Pulmonary artery endothelial cell (primary cell): ENCODE data around the gene VWA3A. TPM values are rescaled to one million over a fixed set of nuclear protein-coding genes. Genes with fewer than 3 reads are reported as not detected.
"Not testable (repeated sequence)": the region's sequence is repeated elsewhere in the genome, so short reads cannot be mapped to it uniquely, and the experiment has no call there.

ENCODE experiments used
- DNase-seq: peaks from one replicate; pipeline ENCODE4 v3.0.0-alpha.2; 2011; ENCODE audit warnings: low read depth, low spot score
- total RNA-seq: library from RNA; depleted of rRNA; stranded (reverse); fragments of >200 nt; gene quantifications from 2 replicates; pipeline ENCODE4 v1.2.3, GENCODE V29; 2014

VWA3A gene
- total RNA-seq, 1 donor from 2014 or later, result not detected

- not testable (repeated sequence) for DNase-seq
These were observed 36.2 kb downstream of the VWA3A start for GRCh38 chr16:22128537-22128936.

- no peak for DNase-seq
These were observed 38.2 kb downstream of the VWA3A start for GRCh38 chr16:22130528-22130927.

GRCh38 chr16:22132801-22133200 is 40.5 kb downstream of the VWA3A start:
- no peak for DNase-seq

- no peak for DNase-seq
These were observed 46.1 kb downstream of the VWA3A start for GRCh38 chr16:22138482-22138881.

- no peak for DNase-seq
These were observed 46.7 kb downstream of the VWA3A start for GRCh38 chr16:22139008-22139407.

GRCh38 chr16:22139732-22140131 is 47.4 kb downstream of the VWA3A start:
- DNase-seq, result no peak

GRCh38 chr16:22141767-22142166 is 49.4 kb downstream of the VWA3A start:
- DNase-seq, result no peak

- DNase-seq, result no peak
These were observed 52.2 kb downstream of the VWA3A start for GRCh38 chr16:22144520-22144919.

- no peak for DNase-seq
These were observed 55.5 kb downstream of the VWA3A start for GRCh38 chr16:22147853-22148252.

GRCh38 chr16:22151246-22151998 is 59.1 kb downstream of the VWA3A start:
- DNase-seq, result no peak

- no peak for DNase-seq
These were observed 60.0 kb downstream of the VWA3A start for GRCh38 chr16:22152316-22152715.

- DNase-seq, result not testable (repeated sequence)
These were observed 60.7 kb downstream of the VWA3A start for GRCh38 chr16:22153078-22153477.

- DNase-seq, result no peak
These were observed 69.1 kb downstream of the VWA3A start for GRCh38 chr16:22161401-22161800.

- no peak for DNase-seq
These were observed 69.8 kb downstream of the VWA3A start, which contains the start of gene SDR42E2 for GRCh38 chr16:22161999-22162655. Gene SDR42E2 (plus strand): TSS chr16:22162506. CDS start chr16:22165583, 3,077 bp downstream.

- DNase-seq, result no peak
These were observed 70.3 kb downstream of the VWA3A start for GRCh38 chr16:22162656-22163009.

GRCh38 chr16:22163806-22164205 is 71.5 kb downstream of the VWA3A start:
- no peak for DNase-seq

- DNase-seq, result no peak
These were observed 72.1 kb downstream of the VWA3A start for GRCh38 chr16:22164482-22164881.

- DNase-seq, result no peak
These were observed 73.4 kb downstream of the VWA3A start for GRCh38 chr16:22165508-22166285.

GRCh38 chr16:22171953-22172352 is 79.6 kb downstream of the VWA3A start:
- no peak for DNase-seq

- not testable (repeated sequence) for DNase-seq
These were observed 80.3 kb downstream of the VWA3A start for GRCh38 chr16:22172642-22173041.

- DNase-seq, result no peak
These were observed 82.3 kb downstream of the VWA3A start for GRCh38 chr16:22174642-22175041.
